IMR-90 (cell line): ENCODE results near the gene ISLR2. TPM values are rescaled to one million over a fixed set of nuclear protein-coding genes. Genes with fewer than 3 reads are reported as not detected.

ENCODE experiments used
- ATAC-seq: fragments of 200-7000 bp; cut with Tn5 transposase; 2 replicates; pipeline ENCODE4 v1.9.1; 2020; ENCODE audit warnings: low read depth, mild to moderate bottlenecking, moderate library complexity
- BruUV-seq: library from RNA; stranded (reverse); fragments of 400-500 nt; replicated peaks from 2 replicates; lab custom pipeline; 2021; lab: Mats Ljungman, UMichigan
- CTCF ChIA-PET: fragments of 300-600 bp; formaldehyde crosslinking; extraction: SDS; loops from one replicate; lab custom pipeline; 2021; ENCODE audit warnings: antibody characterized with exemption; lab: Yijun Ruan, JAX
- POLR2A ChIA-PET: fragments of 300-600 bp; sonication (Branson Sonifier 250); formaldehyde crosslinking; loops from one replicate; lab custom pipeline; 2022; ENCODE audit warnings: antibody characterized with exemption; ENCODE audit not compliant: unreplicated experiment; lab: Charles Lee
- DNase-seq: peaks from one replicate; pipeline ENCODE4 v3.0.0; 2013
- H2AFZ ChIP-seq: replicated peaks from 2 replicates; pipeline ENCODE3; 2013; ENCODE audit warnings: low read length, mild to moderate bottlenecking; ENCODE audit not compliant: poor library complexity
- H2AK5ac ChIP-seq: 2 replicates; pipeline ENCODE4 v1.6.1; 2013; ENCODE audit warnings: low read depth, low read length, inconsistent platforms
- H2AK9ac ChIP-seq: replicated peaks from 2 replicates; pipeline ENCODE3; 2013; ENCODE audit warnings: mild to moderate bottlenecking, low read depth, low read length, moderate library complexity; ENCODE audit not compliant: poor library complexity
- H2BK120ac ChIP-seq: 2 replicates; pipeline ENCODE4 v1.6.1; 2013; ENCODE audit warnings: low read depth, low read length, inconsistent platforms
- H2BK15ac ChIP-seq: 3 replicates; pipeline ENCODE4 v1.6.1; 2013; ENCODE audit warnings: low read depth, low read length, inconsistent platforms
- H2BK20ac ChIP-seq: 2 replicates; pipeline ENCODE4 v1.6.1; 2013; ENCODE audit warnings: low read depth, mild to moderate bottlenecking, inconsistent platforms, low read length, moderate library complexity
- H2BK5ac ChIP-seq: 2 replicates; pipeline ENCODE4 v1.6.1; 2013; ENCODE audit warnings: mild to moderate bottlenecking, low read depth, low read length, inconsistent platforms; ENCODE audit not compliant: poor library complexity, severe bottlenecking
- H3K14ac ChIP-seq: replicated peaks from 2 replicates; pipeline ENCODE4 v1.6.1; 2013; ENCODE audit warnings: low read depth, low read length, inconsistent platforms
- H3K18ac ChIP-seq: 2 replicates; pipeline ENCODE4 v1.6.1; 2013; ENCODE audit warnings: low read depth, low read length, control low read depth
- H3K23ac ChIP-seq: 2 replicates; pipeline ENCODE4 v1.6.1; 2013; ENCODE audit warnings: low read depth, low read length, inconsistent platforms
- H3K27ac ChIP-seq: 2 replicates; pipeline ENCODE4 v1.5.1; 2013; ENCODE audit warnings: mild to moderate bottlenecking, control low read depth, low read length; ENCODE audit not compliant: insufficient read depth
- H3K27me3 ChIP-seq: 2 replicates; pipeline ENCODE4 v1.6.1; 2013; ENCODE audit warnings: low read length; ENCODE audit not compliant: control insufficient read depth, insufficient read depth
- H3K36me3 ChIP-seq: 2 replicates; pipeline ENCODE4 v1.6.1; 2013; ENCODE audit warnings: low read length, mixed read lengths; ENCODE audit not compliant: control insufficient read depth, insufficient read depth
- H3K4ac ChIP-seq: 2 replicates; pipeline ENCODE4 v1.6.1; 2013; ENCODE audit warnings: low read depth, low read length, inconsistent platforms
- H3K4me1 ChIP-seq: 2 replicates; pipeline ENCODE4 v1.6.1; 2013; ENCODE audit warnings: low read length, mixed read lengths; ENCODE audit not compliant: control insufficient read depth, insufficient read depth
- H3K4me2 ChIP-seq: 2 replicates; pipeline ENCODE4 v1.6.1; 2013; ENCODE audit warnings: low read depth, mild to moderate bottlenecking, control low read depth, low read length, moderate library complexity
- H3K4me3 ChIP-seq: 2 replicates; pipeline ENCODE4 v1.5.1; 2013; ENCODE audit warnings: low read depth, mild to moderate bottlenecking, control low read depth, low read length, moderate library complexity; ENCODE audit not compliant: insufficient read depth
- H3K56ac ChIP-seq: 2 replicates; pipeline ENCODE4 v1.6.1; 2013; ENCODE audit warnings: low read length, inconsistent platforms; ENCODE audit not compliant: insufficient read depth; ENCODE audit errors: extremely low read depth
- H3K79me1 ChIP-seq, 2 experiments: 2 replicates each; pipeline ENCODE4 v1.6.1; 2013; ENCODE audit warnings: low read length in 2 of 2, inconsistent platforms in 1 of 2, low read depth in 1 of 2
- H3K9ac ChIP-seq: 2 replicates; pipeline ENCODE4 v1.6.1; 2013; ENCODE audit warnings: low read depth, low read length, control low read depth
- H3K9me1 ChIP-seq: 2 replicates; pipeline ENCODE4 v1.6.1; 2013; ENCODE audit warnings: low read length, inconsistent platforms; ENCODE audit not compliant: insufficient read depth
- H3K9me3 ChIP-seq: 2 replicates; pipeline ENCODE4 v1.6.1; 2013; ENCODE audit warnings: low read length; ENCODE audit not compliant: control insufficient read depth, insufficient read depth
- H4K20me1 ChIP-seq: 2 replicates; pipeline ENCODE4 v1.6.1; 2013; ENCODE audit warnings: low read length, inconsistent platforms; ENCODE audit not compliant: insufficient read depth
- H4K5ac ChIP-seq: 2 replicates; pipeline ENCODE4 v1.6.1; 2013; ENCODE audit warnings: mild to moderate bottlenecking, low read depth, low read length, control low read depth
- H4K8ac ChIP-seq, 2 experiments: 2 replicates each; pipeline ENCODE4 v1.6.1; 2013; ENCODE audit warnings: low read depth in 2 of 2, low read length in 2 of 2, control low read depth in 1 of 2, inconsistent platforms in 1 of 2
- H4K91ac ChIP-seq: 2 replicates; pipeline ENCODE4 v1.6.1; 2013; ENCODE audit warnings: low read depth, low read length, inconsistent platforms; ENCODE audit not compliant: insufficient read depth
- BHLHE40 ChIP-seq: fragments of 150-350 bp; IDR thresholded peaks from 2 replicates; pipeline ENCODE4 v1.6.1; 2016; ENCODE audit warnings: mild to moderate bottlenecking, low read depth, low read length
- CEBPB ChIP-seq: IDR thresholded peaks from 2 replicates; pipeline ENCODE4 v1.6.1; 2012; ENCODE audit warnings: low read depth, low read length, improper control_type of control experiment
- CHD1 ChIP-seq: IDR thresholded peaks from 2 replicates; pipeline ENCODE4 v1.6.1; 2012; ENCODE audit warnings: low read depth, low read length, improper control_type of control experiment
- FOS ChIP-seq: fragments of 150-350 bp; IDR thresholded peaks from 2 replicates; pipeline ENCODE4 v1.6.1; 2016; ENCODE audit warnings: low read depth, low read length
- MAFK ChIP-seq: IDR thresholded peaks from 2 replicates; pipeline ENCODE4 v1.6.1; 2012; ENCODE audit warnings: low read depth, low read length, improper control_type of control experiment
- MAZ ChIP-seq: IDR thresholded peaks from 2 replicates; pipeline ENCODE4 v1.6.1; 2012; ENCODE audit warnings: low read depth, mild to moderate bottlenecking, low read length, improper control_type of control experiment, moderate library complexity, borderline replicate concordance
- NFE2L2 ChIP-seq: fragments of 150-350 bp; IDR thresholded peaks from 2 replicates; pipeline ENCODE4 v1.6.1; 2016; ENCODE audit warnings: low read depth, mild to moderate bottlenecking, low read length
- POLR2A ChIP-seq: IDR thresholded peaks from 2 replicates; pipeline ENCODE4 v1.6.1; 2012; ENCODE audit warnings: mild to moderate bottlenecking, low read depth, low read length
- RFX5 ChIP-seq: IDR thresholded peaks from 2 replicates; pipeline ENCODE4 v1.8.0; 2012; ENCODE audit warnings: low read depth, mild to moderate bottlenecking, low read length, moderate library complexity
- SMC3 ChIP-seq: fragments of 150-350 bp; IDR thresholded peaks from 2 replicates; pipeline ENCODE4 v1.6.1; 2016; ENCODE audit warnings: low read depth, mild to moderate bottlenecking, antibody characterized with exemption, low read length, moderate library complexity
- WGBS, 2 experiments: methylation state at CpG; one replicate each; pipeline versions ENCODE4 v1.1.5 to v1.1.7; 2013; ENCODE audit warnings: missing lambda C conversion rate in 2 of 2; ENCODE audit not compliant: insufficient read length in 1 of 2; ENCODE audit errors: extremely low coverage in 2 of 2; 5-methylcytosine and 5-hydroxymethylcytosine counted together
- dilution Hi-C: fragments of 300-500 bp; cut with HindIII; formaldehyde crosslinking; loops from one replicate; pipeline ENCODE4 v1.14.3; 2018; ENCODE audit warnings: low sequenced_read_pairs; ENCODE audit not compliant: unreplicated experiment
- in situ Hi-C: fragments of 300-500 bp; cut with MboI; formaldehyde crosslinking; loops from 3 replicates; pipeline ENCODE4 v1.14.3; 2019; ENCODE audit warnings: low sequenced_read_pairs, inconsistent platforms, mixed read lengths
- intact Hi-C: fragments of 100-400 bp; cut with micrococcal nuclease; formaldehyde crosslinking; loops from 2 replicates; pipeline ENCODE4 v1.10.0; 2022
- polyA plus RNA-seq, 3 experiments: library from polyadenylated mRNA; depleted of rRNA; stranded (reverse); fragments of >200 nt; gene quantifications; 2 replicates each; pipeline ENCODE4 v1.2.3, GENCODE V29; 2012; ENCODE audit warnings: low replicate concordance in 1 of 3
- total RNA-seq: library from RNA; depleted of rRNA; stranded (reverse); fragments of >200 nt; gene quantifications from 2 replicates; pipeline ENCODE4 v1.2.3, GENCODE V29; 2012
- TF ChIP-seq, protein P1 (sequence below): fragments of 150-350 bp; IDR thresholded peaks from 2 replicates; pipeline ENCODE4 v1.6.1; 2017; ENCODE audit warnings: mild to moderate bottlenecking, antibody characterized with exemption, low read length, low read depth
- TF ChIP-seq, protein P2 (sequence below): fragments of 150-350 bp; IDR thresholded peaks from 2 replicates; pipeline ENCODE4 v1.6.1; 2016; ENCODE audit warnings: low read depth, mild to moderate bottlenecking, low read length, moderate library complexity, borderline replicate concordance
- TF ChIP-seq, protein P3 (sequence below): conservative IDR thresholded peaks from 2 replicates; pipeline ENCODE4 v1.5.1; 2012; ENCODE audit warnings: mild to moderate bottlenecking, low read depth, low read length, improper control_type of control experiment

ISLR2 gene
- total and polyA plus RNA-seq, 2 of the 4 experiments (the other 2 are of a cell fraction): not detected

DNA sequence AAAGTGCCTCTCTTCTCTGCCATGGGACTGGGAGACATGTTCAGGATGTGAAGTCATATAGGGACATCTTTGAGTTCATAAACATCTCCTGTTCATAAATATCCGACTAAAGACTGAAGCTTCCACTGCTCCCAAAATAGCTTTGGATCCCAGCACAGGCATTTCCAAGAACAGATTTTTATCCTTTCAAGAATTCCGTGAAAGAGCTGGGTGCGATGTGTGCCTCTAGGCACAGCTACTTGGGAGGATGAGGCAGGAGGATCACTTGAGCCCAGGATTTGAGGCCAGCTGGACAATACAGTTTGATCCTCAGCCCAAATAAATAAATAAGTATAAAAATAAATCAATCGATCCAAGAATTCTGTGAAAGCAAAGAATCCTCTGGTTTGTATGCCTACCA is 6.7 kb upstream of the ISLR2 start:
- in situ Hi-C loops: loop anchor here (25.0 kb wide), 1 partner anchor 1486 kb away; no protein-coding TSS in a partner anchor
- Histone ChIP-seq H3K36me3 (no peaks in the 10 kb centered on the region), H3K4me1 (no peaks in the 10 kb centered on the region; the same call in 1 of the 2 replicates), H2BK20ac (no peak overlapping the region), H3K23ac (no peak overlapping the region), H3K9me3 (no peaks in the 10 kb centered on the region), H4K20me1 (no peaks in the 10 kb centered on the region), H2BK15ac (no peak overlapping the region), H3K27me3 (peaks cover 81% of the 10 kb centered on the region), H2AK5ac (no peak overlapping the region), H3K79me1 (no peaks in the 10 kb centered on the region), H2AFZ (no peak overlapping the region), H2BK120ac (no peak overlapping the region), H2AK9ac (no peak overlapping the region), H4K5ac (no peak overlapping the region), H3K4me2 (no peak overlapping the region), H3K18ac (no peak overlapping the region), H3K56ac (no peak overlapping the region), H3K9ac (no peak overlapping the region), H4K91ac (no peak overlapping the region), H3K14ac (no peak overlapping the region), H3K4me3 (no peak overlapping the region), H3K4ac (no peak overlapping the region), H3K9me1 (no peaks in the 10 kb centered on the region), H2BK5ac (no peak overlapping the region), H3K27ac (no peak overlapping the region), H4K8ac (no peak overlapping the region)
- WGBS, 2 experiments: no CpG with 5 or more reads among the region's 4 CpGs
- dilution Hi-C loops: no loop called here
- no peak for TF ChIP-seq RFX5
- TF ChIP-seq FOS: no peak
- no peak for TF ChIP-seq NFE2L2
- TF ChIP-seq, protein P1, sequence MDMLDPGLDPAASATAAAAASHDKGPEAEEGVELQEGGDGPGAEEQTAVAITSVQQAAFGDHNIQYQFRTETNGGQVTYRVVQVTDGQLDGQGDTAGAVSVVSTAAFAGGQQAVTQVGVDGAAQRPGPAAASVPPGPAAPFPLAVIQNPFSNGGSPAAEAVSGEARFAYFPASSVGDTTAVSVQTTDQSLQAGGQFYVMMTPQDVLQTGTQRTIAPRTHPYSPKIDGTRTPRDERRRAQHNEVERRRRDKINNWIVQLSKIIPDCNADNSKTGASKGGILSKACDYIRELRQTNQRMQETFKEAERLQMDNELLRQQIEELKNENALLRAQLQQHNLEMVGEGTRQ: no peak
- no peak for TF ChIP-seq MAFK
- TF ChIP-seq, protein P2, sequence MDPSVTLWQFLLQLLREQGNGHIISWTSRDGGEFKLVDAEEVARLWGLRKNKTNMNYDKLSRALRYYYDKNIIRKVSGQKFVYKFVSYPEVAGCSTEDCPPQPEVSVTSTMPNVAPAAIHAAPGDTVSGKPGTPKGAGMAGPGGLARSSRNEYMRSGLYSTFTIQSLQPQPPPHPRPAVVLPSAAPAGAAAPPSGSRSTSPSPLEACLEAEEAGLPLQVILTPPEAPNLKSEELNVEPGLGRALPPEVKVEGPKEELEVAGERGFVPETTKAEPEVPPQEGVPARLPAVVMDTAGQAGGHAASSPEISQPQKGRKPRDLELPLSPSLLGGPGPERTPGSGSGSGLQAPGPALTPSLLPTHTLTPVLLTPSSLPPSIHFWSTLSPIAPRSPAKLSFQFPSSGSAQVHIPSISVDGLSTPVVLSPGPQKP: no peak
- TF ChIP-seq BHLHE40: no peak
- TF ChIP-seq, protein P3, sequence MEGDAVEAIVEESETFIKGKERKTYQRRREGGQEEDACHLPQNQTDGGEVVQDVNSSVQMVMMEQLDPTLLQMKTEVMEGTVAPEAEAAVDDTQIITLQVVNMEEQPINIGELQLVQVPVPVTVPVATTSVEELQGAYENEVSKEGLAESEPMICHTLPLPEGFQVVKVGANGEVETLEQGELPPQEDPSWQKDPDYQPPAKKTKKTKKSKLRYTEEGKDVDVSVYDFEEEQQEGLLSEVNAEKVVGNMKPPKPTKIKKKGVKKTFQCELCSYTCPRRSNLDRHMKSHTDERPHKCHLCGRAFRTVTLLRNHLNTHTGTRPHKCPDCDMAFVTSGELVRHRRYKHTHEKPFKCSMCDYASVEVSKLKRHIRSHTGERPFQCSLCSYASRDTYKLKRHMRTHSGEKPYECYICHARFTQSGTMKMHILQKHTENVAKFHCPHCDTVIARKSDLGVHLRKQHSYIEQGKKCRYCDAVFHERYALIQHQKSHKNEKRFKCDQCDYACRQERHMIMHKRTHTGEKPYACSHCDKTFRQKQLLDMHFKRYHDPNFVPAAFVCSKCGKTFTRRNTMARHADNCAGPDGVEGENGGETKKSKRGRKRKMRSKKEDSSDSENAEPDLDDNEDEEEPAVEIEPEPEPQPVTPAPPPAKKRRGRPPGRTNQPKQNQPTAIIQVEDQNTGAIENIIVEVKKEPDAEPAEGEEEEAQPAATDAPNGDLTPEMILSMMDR: no peak
- TF ChIP-seq CHD1: no peak
- TF ChIP-seq CEBPB: no peak
- TF ChIP-seq POLR2A: no peak
- no peak for TF ChIP-seq MAZ
- no peak for TF ChIP-seq SMC3
- ATAC-seq: no peak
- ChIA-PET POLR2A (no interaction called here), CTCF (interaction anchor here (1.2 kb wide), 1 partner anchor 151 kb away, joined by 4 read pairs; no protein-coding TSS in a partner anchor)
- intact Hi-C loops: no loop called here
- no peak for DNase-seq
- BruUV-seq: no TSS peak
